ENCODE measurements around the gene C11orf21.

DNA sequence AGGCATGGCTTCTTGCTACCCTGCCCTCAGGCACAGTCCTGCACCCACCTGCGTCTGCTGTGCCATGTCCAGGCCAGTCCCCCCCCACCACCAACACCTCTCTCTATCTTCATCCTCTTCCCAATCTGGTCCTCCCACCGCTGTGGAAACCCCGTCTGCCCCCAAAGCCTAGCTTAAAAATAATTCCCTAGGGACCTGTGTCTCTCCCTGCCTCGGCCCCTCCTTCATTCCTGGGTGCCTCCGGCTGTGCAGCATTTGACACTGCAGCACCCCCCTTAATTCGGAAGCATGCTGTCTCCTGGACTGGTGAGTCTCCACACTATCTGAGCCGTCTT, 28.8 kb downstream of the C11orf21 start:
- TF ChIP-seq, protein P1, sequence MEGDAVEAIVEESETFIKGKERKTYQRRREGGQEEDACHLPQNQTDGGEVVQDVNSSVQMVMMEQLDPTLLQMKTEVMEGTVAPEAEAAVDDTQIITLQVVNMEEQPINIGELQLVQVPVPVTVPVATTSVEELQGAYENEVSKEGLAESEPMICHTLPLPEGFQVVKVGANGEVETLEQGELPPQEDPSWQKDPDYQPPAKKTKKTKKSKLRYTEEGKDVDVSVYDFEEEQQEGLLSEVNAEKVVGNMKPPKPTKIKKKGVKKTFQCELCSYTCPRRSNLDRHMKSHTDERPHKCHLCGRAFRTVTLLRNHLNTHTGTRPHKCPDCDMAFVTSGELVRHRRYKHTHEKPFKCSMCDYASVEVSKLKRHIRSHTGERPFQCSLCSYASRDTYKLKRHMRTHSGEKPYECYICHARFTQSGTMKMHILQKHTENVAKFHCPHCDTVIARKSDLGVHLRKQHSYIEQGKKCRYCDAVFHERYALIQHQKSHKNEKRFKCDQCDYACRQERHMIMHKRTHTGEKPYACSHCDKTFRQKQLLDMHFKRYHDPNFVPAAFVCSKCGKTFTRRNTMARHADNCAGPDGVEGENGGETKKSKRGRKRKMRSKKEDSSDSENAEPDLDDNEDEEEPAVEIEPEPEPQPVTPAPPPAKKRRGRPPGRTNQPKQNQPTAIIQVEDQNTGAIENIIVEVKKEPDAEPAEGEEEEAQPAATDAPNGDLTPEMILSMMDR (IDR thresholded peaks at IDR 0.05; ENCODE audit: control extremely low read depth in 1 of 3, insufficient read depth in 1 of 3, low read depth in 1 of 3, low read length in 3 of 3), result no peak
- TF ChIP-seq JUN (IDR thresholded peaks at IDR 0.05; ENCODE audit: low read depth, low read length) (no peak), CHD1 (IDR thresholded peaks at IDR 0.05; ENCODE audit: low read depth, low read length) (no peak), MAFK (IDR thresholded peaks at IDR 0.05; ENCODE audit: low read depth, low read length) (no peak), SUZ12 (IDR thresholded peaks at IDR 0.05; ENCODE audit: low read length) (no peak), CREB1 (IDR thresholded peaks at IDR 0.05) (no peak), BACH1 (IDR thresholded peaks at IDR 0.05; ENCODE audit: low read length) (no peak), CBX5 (IDR thresholded peaks at IDR 0.05; ENCODE audit: low read depth, low read length) (no peak)

Data from H1 (cell line).